ENCODE measurements around the gene SLC24A3.
"Not testable (repeated sequence)": the region's sequence is repeated elsewhere in the genome, so short reads cannot be mapped to it uniquely, and the experiment has no call there.

SLC24A3 gene

GRCh38 chr20:19746396-19746795 is 534.0 kb downstream of the SLC24A3 start:
- DNase-seq (ENCODE audit: low spot score): no peak

DNA sequence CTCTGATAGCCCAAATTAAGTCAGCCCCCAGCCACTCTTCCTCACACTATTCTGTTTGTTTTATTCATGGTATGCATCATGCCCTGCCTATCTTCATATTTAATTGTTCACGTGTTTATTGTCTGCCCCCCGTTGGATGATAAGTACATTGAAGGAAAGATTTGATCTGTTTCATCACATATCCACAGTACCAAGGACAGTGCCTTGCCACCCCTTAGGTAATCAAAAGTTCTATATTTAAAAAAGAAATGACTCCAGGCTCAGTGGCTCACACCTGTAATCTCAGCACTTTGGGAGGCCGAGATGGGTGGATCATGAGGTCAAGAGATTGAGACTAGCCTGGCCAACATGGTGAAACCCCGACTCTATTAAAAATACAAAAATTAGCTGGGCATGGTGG is 535.5 kb downstream of the SLC24A3 start:
- DNase-seq (ENCODE audit: low spot score): no peak

DNA sequence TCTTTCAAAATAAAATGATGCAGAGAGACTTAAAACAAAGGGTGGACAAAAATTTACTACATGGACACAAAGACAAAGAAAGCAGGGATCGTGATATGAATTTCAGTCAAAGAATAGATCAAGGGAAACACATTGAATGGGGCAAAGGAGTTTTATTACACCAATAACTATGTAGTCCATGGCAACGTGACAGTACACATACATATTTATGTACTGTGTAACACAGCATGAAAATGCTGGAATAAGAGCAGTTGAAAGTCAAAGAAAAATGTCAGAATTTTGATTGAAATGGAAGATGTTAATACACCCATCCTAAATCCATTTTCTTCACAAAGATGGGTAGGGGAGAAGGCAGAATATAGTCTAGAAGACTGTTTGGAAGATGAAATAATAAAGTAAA is 536.2 kb downstream of the SLC24A3 start:
- no peak for DNase-seq (ENCODE audit: low spot score)

DNA sequence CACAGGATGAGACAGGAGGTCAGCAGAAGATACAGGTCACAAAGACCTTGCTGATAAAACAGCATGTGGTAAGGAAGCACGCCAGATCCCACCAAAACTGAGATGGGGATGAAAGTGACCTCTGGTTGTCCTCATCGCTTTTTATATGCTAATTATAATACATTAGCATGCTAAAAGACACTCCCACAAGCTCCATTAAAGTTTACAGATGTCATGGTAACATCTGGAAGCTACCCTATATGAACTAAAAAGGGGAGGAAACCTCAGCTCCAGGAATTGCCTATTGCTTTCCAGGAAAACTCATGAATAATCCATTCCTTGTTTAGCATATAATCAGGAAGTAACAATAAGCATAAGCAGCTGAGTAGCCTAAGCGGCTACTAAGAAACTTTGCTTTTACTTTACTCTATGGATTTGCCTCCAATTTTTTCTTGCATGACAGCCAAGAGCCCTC is 537.2 kb downstream of the SLC24A3 start:
- DNase-seq (ENCODE audit: low spot score): no peak

DNA sequence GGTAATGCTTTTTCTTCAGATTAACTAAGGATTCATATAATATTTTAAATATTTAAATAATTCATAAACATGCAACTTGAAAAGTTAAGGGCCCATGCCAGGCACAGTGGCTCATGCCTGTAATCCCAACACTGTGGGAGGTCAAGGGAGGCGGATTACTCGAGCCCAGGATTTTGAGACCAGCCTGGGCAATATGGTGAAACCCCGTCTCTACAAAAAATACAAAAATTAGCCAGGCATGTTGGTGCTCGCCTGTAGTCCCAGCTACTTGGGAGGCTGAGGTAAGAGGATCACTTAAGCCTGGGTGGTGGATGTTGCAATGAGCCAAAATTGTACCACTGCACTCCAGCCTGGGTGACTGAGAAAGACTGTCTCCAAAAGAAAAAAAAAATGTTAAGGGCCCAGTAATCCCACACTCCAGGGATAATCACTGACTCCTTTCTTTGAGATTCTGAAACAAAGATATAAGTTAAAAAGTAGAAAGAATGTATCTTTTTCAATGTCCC is 537.7 kb downstream of the SLC24A3 start:
- no peak for DNase-seq (ENCODE audit: low spot score)

- DNase-seq (ENCODE audit: low spot score): no peak
Measured at GRCh38 chr20:19750907-19751636, 538.6 kb downstream of the SLC24A3 start.

- not testable (repeated sequence) for DNase-seq (ENCODE audit: low spot score)
Measured at GRCh38 chr20:19754201-19754600, 541.8 kb downstream of the SLC24A3 start.

GRCh38 chr20:19756761-19757486 is 544.5 kb downstream of the SLC24A3 start:
- DNase-seq (ENCODE audit: low spot score): no peak

DNA sequence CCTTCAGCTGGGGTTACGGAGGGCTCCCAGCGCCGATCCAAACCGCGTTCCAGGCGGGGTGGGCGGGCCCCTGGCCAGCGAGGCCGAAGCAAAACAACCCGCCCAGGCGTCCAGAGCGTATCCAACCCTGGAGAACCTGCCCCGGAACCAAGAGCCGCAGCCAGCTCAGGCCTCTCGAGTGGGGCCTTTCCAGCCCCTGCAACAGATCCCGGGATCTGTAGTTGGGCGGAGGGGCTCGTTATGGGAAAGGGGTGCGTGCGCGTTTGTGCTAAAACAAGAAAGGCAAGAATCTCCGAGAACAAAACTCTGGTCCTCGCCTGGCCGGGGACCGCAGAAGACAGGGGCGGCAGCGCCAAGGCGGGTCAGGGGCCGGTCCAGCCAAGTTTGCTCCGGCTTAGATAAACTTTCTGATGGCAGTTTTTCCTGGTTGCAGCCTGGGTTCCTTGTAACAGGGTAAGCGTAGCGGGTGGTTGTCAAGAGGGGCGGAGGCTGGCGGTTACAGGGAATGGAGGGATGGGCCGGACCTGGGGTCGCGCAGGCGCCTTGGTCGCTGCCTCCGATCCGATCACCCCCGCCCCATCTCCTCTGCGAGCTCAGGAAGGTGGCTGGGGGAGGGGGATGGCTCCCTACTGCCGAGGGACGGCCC is 545.2 kb downstream of the SLC24A3 start:
- peak; percentile 77 for DNase-seq (ENCODE audit: low spot score)

DNA sequence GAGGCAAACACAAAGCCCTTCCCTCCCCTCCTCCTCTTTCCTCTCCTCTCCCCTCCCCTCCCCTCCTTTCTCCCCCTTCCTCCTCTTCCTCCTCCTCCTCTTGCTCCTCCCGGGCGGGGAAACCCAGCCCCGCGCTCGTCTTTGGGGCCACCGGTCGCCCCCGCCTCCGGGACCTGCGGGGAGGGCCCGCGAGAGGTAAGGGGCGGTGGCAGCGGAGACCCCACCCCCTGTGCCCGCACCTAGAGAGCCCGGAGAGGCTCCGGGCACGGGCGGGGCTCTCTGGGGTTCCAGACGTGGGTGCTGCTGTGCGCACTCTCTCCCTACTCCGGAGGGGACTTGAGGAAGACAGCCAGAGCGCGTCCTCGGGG is 545.7 kb downstream of the SLC24A3 start, which contains the start of gene RIN2:
Gene RIN2, plus strand, starts transcription at position 126 of the 368 bp plus-strand sequence. CDS start 131,344 bp downstream, outside the sequence.
- DNase-seq (ENCODE audit: low spot score): no peak

DNA sequence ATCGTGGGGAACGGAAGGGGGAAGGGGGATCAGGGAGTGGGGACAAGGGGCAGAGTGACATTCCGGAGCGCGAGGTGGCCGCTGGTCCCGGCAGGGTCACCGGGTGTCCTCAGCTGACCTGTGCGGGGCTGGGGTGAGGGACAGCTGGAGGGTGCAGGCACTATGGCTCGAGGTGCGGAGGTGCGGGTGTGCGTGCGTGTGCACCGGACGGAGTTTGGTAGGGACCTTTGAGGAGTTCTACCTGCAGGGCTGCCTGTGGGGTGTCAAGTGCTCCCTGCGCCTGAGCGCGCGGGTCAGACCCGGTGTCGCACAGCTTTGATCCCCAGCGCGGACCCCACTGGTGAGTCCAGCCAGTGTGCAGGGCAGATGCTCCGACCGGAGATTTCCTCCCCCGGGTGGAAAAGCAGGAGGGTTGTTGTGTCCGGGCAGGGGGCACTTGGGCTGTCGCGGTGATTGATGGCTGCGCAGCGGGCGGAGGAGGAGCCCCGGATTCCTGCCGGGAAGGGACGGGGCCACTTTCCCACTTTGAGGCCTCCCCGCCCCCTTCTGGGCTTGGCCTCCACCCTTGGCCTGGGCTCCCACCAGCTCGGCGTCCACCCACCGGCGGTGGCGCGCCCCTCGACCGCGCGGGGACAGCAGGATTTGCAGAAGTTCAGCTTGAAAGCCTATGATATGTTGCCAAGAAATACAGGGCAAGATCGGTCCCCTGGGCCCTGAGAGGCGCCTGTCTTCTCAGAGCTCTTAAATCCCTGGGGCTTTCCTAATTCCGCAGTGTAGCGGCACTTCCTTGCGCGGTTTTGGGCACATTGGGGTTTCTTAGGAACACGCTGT is 546.3 kb downstream of the SLC24A3 start:
- DNase-seq (ENCODE audit: low spot score): no peak

GRCh38 chr20:19760371-19760721 is 547.9 kb downstream of the SLC24A3 start:
- no peak for DNase-seq (ENCODE audit: low spot score)

DNA sequence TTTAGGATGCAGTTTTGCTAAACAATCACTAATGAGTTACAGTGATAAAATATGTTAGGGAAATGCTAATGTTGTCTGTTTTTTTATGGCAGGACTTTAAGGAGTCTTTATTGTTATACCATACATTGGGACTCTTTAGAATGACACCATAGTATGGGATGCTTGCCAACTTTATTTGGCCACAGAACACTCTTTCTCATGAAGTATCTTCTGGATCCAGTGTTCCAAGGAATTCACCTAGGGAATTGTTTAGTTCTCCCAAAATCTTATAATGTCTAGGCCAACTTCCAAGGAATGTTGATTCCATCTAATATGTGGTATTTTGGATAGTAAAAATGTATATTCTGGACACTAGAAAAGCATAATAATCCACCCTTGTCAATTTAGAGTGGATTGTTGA is 548.9 kb downstream of the SLC24A3 start:
- no peak for DNase-seq (ENCODE audit: low spot score)

GRCh38 chr20:19761841-19762240 is 549.4 kb downstream of the SLC24A3 start:
- no peak for DNase-seq (ENCODE audit: low spot score)

DNA sequence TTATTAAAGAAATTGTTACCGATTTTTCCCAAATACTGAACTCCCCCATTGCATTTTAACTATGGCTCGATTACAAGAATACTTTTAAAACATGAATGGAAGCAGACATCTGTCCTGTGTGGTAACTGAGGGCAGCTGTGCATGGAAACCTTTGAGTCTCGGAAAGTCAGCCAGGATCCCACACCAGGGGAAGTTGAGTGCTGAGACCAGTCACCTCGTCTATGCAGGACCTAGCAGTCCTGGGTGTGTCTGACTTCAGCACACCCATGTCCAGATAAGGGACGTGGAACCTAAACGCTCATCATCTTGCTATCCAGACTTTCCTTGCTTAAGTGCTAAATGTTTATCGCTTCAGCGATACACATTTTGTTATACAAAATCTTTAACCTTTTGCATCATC is 551.8 kb downstream of the SLC24A3 start:
- no peak for DNase-seq (ENCODE audit: low spot score)

GRCh38 chr20:19765266-19765665 is 552.8 kb downstream of the SLC24A3 start:
- no peak for DNase-seq (ENCODE audit: low spot score)

GRCh38 chr20:19765913-19766312 is 553.5 kb downstream of the SLC24A3 start:
- no peak for DNase-seq (ENCODE audit: low spot score)

GRCh38 chr20:19767070-19767469 is 554.6 kb downstream of the SLC24A3 start:
- no peak for DNase-seq (ENCODE audit: low spot score)

DNA sequence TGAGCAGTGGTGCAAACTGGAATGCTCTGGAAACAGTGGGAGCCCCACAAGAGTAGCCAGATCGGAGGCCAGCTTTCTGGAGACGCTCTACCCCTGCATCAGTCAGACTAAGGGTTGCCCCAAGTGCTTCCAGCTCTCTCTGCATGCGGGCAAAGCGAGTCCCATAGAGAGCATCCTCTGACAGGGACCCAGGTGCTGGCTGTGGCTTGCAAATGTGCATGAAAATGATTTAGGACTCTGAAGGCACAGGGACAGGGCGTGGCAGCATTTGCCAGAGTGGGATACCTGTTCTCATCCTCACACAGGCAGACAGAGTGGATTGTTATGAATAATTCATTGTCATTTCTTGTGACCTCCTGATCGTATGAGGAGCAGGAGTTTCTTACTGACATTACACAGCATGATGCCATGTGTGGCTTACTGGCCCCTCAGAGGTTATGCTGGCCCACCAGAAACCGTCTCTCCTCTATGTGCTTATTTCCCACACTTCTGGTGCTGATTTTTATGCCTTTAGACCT is 555.9 kb downstream of the SLC24A3 start:
- DNase-seq (ENCODE audit: low spot score): no peak

- no peak for DNase-seq (ENCODE audit: low spot score)
Measured at GRCh38 chr20:19769507-19769906, 557.1 kb downstream of the SLC24A3 start.

- DNase-seq (ENCODE audit: low spot score): no peak
Measured at GRCh38 chr20:19770375-19770774, 557.9 kb downstream of the SLC24A3 start.

DNA sequence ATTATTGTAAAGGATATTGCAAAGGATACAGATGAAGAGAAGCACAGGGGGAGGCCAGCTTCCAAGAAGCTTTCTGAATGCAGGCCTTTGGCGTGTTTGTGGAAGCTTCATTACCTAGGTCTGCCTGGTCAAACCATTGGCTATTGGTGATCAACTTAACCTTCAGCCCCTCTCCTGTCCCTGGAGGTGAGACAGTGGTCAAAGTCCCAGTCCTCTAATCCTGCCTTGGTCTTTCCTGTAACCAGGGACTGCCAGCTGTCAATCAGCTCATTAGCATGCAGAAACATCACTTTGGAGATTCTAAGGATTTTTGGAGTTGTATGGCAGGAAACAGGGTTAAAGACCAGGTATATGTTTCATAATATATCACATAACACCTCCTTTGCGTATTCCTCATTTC is 558.6 kb downstream of the SLC24A3 start:
- DNase-seq (ENCODE audit: low spot score): no peak

All from COLO829 (cell line).